ENCODE measurements around the gene SAMD5. TPM values are rescaled to one million over a fixed set of nuclear protein-coding genes. Genes with fewer than 3 reads are reported as not detected.

SAMD5 gene
- total and polyA plus RNA-seq, 10 donors: 0.15 to 5.0 (median 1.7) TPM

- no peak for DNase-seq
- 10 to 23% (median 16%) methylated on average over 13 of the region's 13 CpGs for WGBS, 5 donors
- TF ChIP-seq CTCF (IDR thresholded peaks at IDR 0.05 in 8 of 11, conservative IDR thresholded peaks at IDR 0.05 in 3 of 11) (no peak), POLR2A (IDR thresholded peaks at IDR 0.05) (no peak), POLR2AphosphoS5 (IDR thresholded peaks at IDR 0.05) (no peak)
- no peaks in the 10 kb centered on the region for H3K9me3 ChIP-seq
- H3K36me3 ChIP-seq: no peaks in the 10 kb centered on the region
- peaks cover 0 to 16% (median 0%) of the 10 kb centered on the region in 7 donors for H3K27me3 ChIP-seq (replicated peaks in 1 of 7)
- no peak overlapping the region for H3K27ac ChIP-seq
- intact Hi-C loops (cut with DNase I; ENCODE audit: low total_unique reads): no loop called here
- H3K4me1 ChIP-seq: peaks cover 0 to 9% (median 6%) of the 10 kb centered on the region in 6 donors
- no peak overlapping the region for H3K4me3 ChIP-seq
Observed at GRCh38 chr6:147530132-147531060, 21.9 kb downstream of the SAMD5 start.

DNA sequence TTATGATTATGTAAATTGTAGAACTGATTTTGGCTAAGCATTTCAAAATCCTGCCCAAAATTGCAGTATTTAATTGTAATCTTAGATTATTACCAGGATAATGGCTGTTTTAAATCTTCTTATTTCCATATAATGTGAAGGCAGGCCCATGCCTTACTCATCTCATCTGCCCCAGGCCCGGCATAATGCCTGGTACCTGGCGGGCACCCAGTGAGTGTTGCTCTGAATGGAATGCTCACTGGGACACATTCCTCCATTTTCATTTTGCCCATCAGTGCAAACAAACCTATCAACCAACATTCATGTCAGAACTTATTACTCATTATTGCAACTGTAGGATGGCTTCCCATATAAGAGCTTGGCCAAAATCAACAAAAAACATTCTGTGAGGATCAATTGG is 22.8 kb downstream of the SAMD5 start:
- H3K36me3 ChIP-seq: no peaks in the 10 kb centered on the region
- TF ChIP-seq CTCF (IDR thresholded peaks at IDR 0.05 in 8 of 11, conservative IDR thresholded peaks at IDR 0.05 in 3 of 11) (no peak), POLR2AphosphoS5 (IDR thresholded peaks at IDR 0.05) (no peak), POLR2A (IDR thresholded peaks at IDR 0.05) (no peak)
- H3K4me3 ChIP-seq: no peak overlapping the region
- no peak for DNase-seq
- peaks cover 0 to 9% (median 6%) of the 10 kb centered on the region in 6 donors for H3K4me1 ChIP-seq
- intact Hi-C loops (cut with DNase I; ENCODE audit: low total_unique reads): no loop called here
- peaks cover 0 to 16% (median 0%) of the 10 kb centered on the region in 7 donors for H3K27me3 ChIP-seq (replicated peaks in 1 of 7)
- 89 to 100% (median 96%) methylated on average over 2 of the region's 2 CpGs for WGBS, 5 donors
- H3K27ac ChIP-seq: no peak overlapping the region
- no peaks in the 10 kb centered on the region for H3K9me3 ChIP-seq

DNA sequence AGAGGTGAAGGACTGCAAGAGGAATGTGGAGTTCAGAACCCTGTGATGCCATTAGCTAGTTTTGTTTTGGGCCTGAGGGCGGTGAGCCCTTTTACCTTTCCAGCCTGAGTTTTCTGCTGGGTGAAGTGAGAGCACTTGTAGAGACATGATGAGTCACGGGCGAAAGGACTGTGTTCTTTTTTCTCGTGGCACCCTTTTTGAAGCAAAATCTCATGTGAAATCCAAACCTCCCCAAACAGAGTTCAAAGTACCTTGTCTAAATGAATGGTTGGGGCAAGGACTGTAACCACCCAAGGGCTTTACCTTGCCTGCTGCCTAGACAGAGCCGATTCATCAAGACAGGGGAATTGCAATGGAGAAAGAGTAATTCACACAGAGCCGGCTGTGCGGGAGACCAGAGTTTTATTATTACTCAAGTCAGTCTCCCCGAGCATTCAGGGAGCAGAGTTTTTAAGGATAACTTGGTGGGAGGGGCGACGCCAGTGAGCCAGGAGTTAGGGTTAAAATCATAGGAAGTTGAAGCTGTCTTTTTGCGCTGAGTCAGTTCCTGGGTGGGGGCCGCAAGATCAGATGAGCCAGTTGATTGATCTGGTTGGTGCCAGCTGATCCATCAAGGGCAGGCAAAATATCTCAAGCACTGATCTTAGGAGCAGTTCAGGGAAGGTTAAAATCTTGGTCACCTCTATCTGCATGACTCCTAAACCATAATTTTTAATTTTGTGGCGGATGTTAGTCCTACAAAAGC is 25.8 kb downstream of the SAMD5 start:
- intact Hi-C loops (cut with DNase I; ENCODE audit: low total_unique reads): no loop called here
- H3K9me3 ChIP-seq: no peaks in the 10 kb centered on the region
- WGBS, 5 donors: 85 to 90% (median 88%) methylated on average over 13 of the region's 13 CpGs
- H3K4me1 ChIP-seq: peaks cover 0 to 9% (median 6%) of the 10 kb centered on the region in 6 donors
- no peak overlapping the region for H3K27ac ChIP-seq
- H3K27me3 ChIP-seq (replicated peaks in 1 of 7): peaks cover 0 to 16% (median 0%) of the 10 kb centered on the region in 7 donors
- H3K36me3 ChIP-seq: no peaks in the 10 kb centered on the region
- TF ChIP-seq CTCF (IDR thresholded peaks at IDR 0.05 in 8 of 11, conservative IDR thresholded peaks at IDR 0.05 in 3 of 11) (no peak), POLR2AphosphoS5 (IDR thresholded peaks at IDR 0.05) (no peak), POLR2A (IDR thresholded peaks at IDR 0.05) (no peak)
- H3K4me3 ChIP-seq: no peak overlapping the region
- DNase-seq: no peak

DNA sequence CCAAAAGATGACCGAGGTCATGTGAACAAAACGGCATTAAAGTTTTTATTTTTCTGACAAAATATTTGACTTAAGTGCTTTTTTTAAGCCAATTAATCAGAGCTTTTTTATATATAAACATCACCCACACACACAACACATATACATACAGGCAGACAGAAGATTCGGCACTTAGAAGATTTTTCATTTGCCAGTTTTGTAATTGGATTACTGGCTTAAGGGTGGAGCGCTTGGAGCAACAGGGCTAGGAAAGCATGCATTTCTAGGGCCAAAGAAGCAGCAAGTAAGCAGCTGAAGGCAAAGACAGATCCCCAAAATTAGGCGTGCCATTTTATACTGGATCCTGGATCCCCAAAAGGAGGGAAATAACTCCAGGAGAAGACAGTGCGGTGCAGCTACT is 30.3 kb downstream of the SAMD5 start:
- intact Hi-C loops (cut with DNase I; ENCODE audit: low total_unique reads): no loop called here
- 89 to 97% (median 95%) methylated on average over 6 of the region's 6 CpGs for WGBS, 5 donors
- peaks cover 0 to 15% (median 9%) of the 10 kb centered on the region in 8 donors for H3K9me3 ChIP-seq
- H3K36me3 ChIP-seq: no peaks in the 10 kb centered on the region
- no peak for DNase-seq
- no peaks in the 10 kb centered on the region for H3K4me1 ChIP-seq
- H3K4me3 ChIP-seq: no peak overlapping the region
- no peak for TF ChIP-seq POLR2AphosphoS5 (IDR thresholded peaks at IDR 0.05)
- TF ChIP-seq CTCF (IDR thresholded peaks at IDR 0.05 in 8 of 11, conservative IDR thresholded peaks at IDR 0.05 in 3 of 11): no peak
- no peak for TF ChIP-seq POLR2A (IDR thresholded peaks at IDR 0.05)
- H3K27me3 ChIP-seq (replicated peaks in 1 of 7): no peaks in the 10 kb centered on the region
- H3K27ac ChIP-seq: no peak overlapping the region
